K562 (cell line): ENCODE data around the gene SETD3. TPM values are rescaled to one million over a fixed set of nuclear protein-coding genes. Genes with fewer than 3 reads are reported as not detected.

Source experiments
- CGGBP1 ChIP-seq: fragments of 250-450 bp; sonication (Bioruptor Pico); IDR thresholded peaks from 2 replicates; pipeline ENCODE4 v1.9.0; 2021; ENCODE audit warnings: mild to moderate bottlenecking
- DPF2 ChIP-seq: fragments of 450-650 bp; IDR thresholded peaks from 2 replicates; pipeline ENCODE4 v1.6.1; 2016
- ELK3 ChIP-seq: fragments of 450-650 bp; formaldehyde crosslinking; IDR thresholded peaks from 2 replicates; pipeline ENCODE4 v1.4.0; 2020; ENCODE audit warnings: mild to moderate bottlenecking
- FOXJ2 ChIP-seq: fragments of 200-800 bp; sonication (Bioruptor generic); IDR thresholded peaks from 2 replicates; pipeline ENCODE4 v1.6.1; 2016; ENCODE audit warnings: missing genetic modification characterization, missing compliant biosample characterization
- HNRNPH1 ChIP-seq: fragments of 200-400 bp; formaldehyde crosslinking; optimal IDR thresholded peaks from 2 replicates; pipeline ENCODE3; 2017; ENCODE audit warnings: low read depth, mild to moderate bottlenecking, low read length, moderate library complexity
- HOXB6 ChIP-seq: fragments of 250-450 bp; sonication (Bioruptor Pico); IDR thresholded peaks from 2 replicates; pipeline ENCODE4 v1.5.1; 2022; ENCODE audit warnings: mild to moderate bottlenecking, borderline replicate concordance
- HSF4 ChIP-seq: fragments of 250-450 bp; sonication (Bioruptor Pico); IDR thresholded peaks from 2 replicates; pipeline ENCODE4 v2.1.2; 2022; ENCODE audit warnings: mild to moderate bottlenecking, moderate library complexity, borderline replicate concordance
- IRF9 ChIP-seq: fragments of 450-650 bp; IDR thresholded peaks from 2 replicates; pipeline ENCODE4 v1.6.1; 2016; ENCODE audit warnings: missing biosample characterization, missing genetic modification characterization
- MCM2 ChIP-seq: fragments of 450-650 bp; IDR thresholded peaks from 2 replicates; pipeline ENCODE4 v1.6.1; 2017; ENCODE audit warnings: low read depth, mild to moderate bottlenecking
- MLLT1 ChIP-seq, 2 experiments: fragments of 450-650 bp; IDR thresholded peaks; 2 replicates each; pipeline ENCODE4 v1.6.1; 2016
- MTA2 ChIP-seq: fragments of 450-650 bp; IDR thresholded peaks from 2 replicates; pipeline ENCODE4 v1.6.1; 2016; ENCODE audit warnings: low read depth
- NFIC ChIP-seq: fragments of 450-650 bp; IDR thresholded peaks from 2 replicates; pipeline ENCODE4 v1.6.1; 2017; ENCODE audit warnings: mild to moderate bottlenecking, inconsistent platforms
- NFYB ChIP-seq: IDR thresholded peaks from 2 replicates; pipeline ENCODE4 v1.6.1; 2011; ENCODE audit warnings: mild to moderate bottlenecking, moderate library complexity; ENCODE audit not compliant: insufficient read length; ENCODE audit errors: extremely low read depth
- NR2C1 ChIP-seq, 2 experiments: fragments of 450-650 bp; IDR thresholded peaks; 2 replicates each; pipeline ENCODE4 v1.6.1; 2017; ENCODE audit warnings: mild to moderate bottlenecking in 2 of 2, antibody characterized with exemption in 1 of 2, inconsistent platforms in 1 of 2, missing compliant biosample characterization in 1 of 2, missing genetic modification characterization in 1 of 2
- NR2C2 ChIP-seq, 2 experiments: fragments of 200-800 bp in 1 of 2; sonication (Bioruptor generic) in 1 of 2; sonication (generic) in 1 of 2; formaldehyde crosslinking in 1 of 2; IDR thresholded peaks; 2 replicates each; pipeline versions ENCODE4 v1.6.1 to v1.8.0; 2016 to 2022; ENCODE audit warnings: mild to moderate bottlenecking in 1 of 2, missing compliant biosample characterization in 1 of 2, missing genetic modification characterization in 1 of 2, missing genetic modification reagents in 1 of 2
- PTBP1 ChIP-seq: fragments of 200-400 bp; formaldehyde crosslinking; IDR thresholded peaks from 2 replicates; pipeline ENCODE4 v1.6.1; 2017; ENCODE audit warnings: low read depth, low read length
- SMARCC2 ChIP-seq: fragments of 450-650 bp; IDR thresholded peaks from 2 replicates; pipeline ENCODE4 v1.6.1; 2017; ENCODE audit warnings: antibody characterized with exemption, moderate library complexity, mild to moderate bottlenecking, low read depth
- SOX6 ChIP-seq: fragments of 450-650 bp; IDR thresholded peaks from 2 replicates; pipeline ENCODE4 v1.6.1; 2014; ENCODE audit warnings: mild to moderate bottlenecking
- TEAD2 ChIP-seq: fragments of 450-650 bp; IDR thresholded peaks from 2 replicates; pipeline ENCODE4 v1.6.1; 2016; ENCODE audit warnings: missing genetic modification characterization, control low read depth, missing compliant biosample characterization
- THRB ChIP-seq: fragments of 450-650 bp; formaldehyde crosslinking; conservative IDR thresholded peaks from 2 replicates; pipeline ENCODE4 v1.4.0; 2022; ENCODE audit warnings: mild to moderate bottlenecking, missing genetic modification characterization
- ZEB2 ChIP-seq: fragments of 450-650 bp; IDR thresholded peaks from 2 replicates; pipeline ENCODE4 v1.6.1; 2016
- ZNF175 ChIP-seq: fragments of 200-800 bp; sonication (Bioruptor generic); IDR thresholded peaks from 2 replicates; pipeline ENCODE4 v1.6.1; 2016; ENCODE audit warnings: low read depth, mild to moderate bottlenecking, missing genetic modification characterization, missing compliant biosample characterization
- polyA plus RNA-seq, 8 experiments: library from polyadenylated mRNA; depleted of rRNA in 4 of 8; stranded (reverse) in 5 of 8; unstranded in 3 of 8; fragments of >200 nt; fragmentation: Nextera tagmentation in 2 of 8; fragmentation: Illumina TruSeq in 1 of 8; extraction: Ambion mirVana in 2 of 8; extraction: Trizol in 1 of 8; gene quantifications; 2 replicates each; pipeline versions ENCODE4 v1.2.1 to v1.2.3, GENCODE V29; 2011 to 2014; ENCODE audit warnings: inconsistent platforms in 1 of 8, missing spikeins in 1 of 8
- total RNA-seq, 7 experiments: library from RNA; depleted of rRNA in 6 of 7; stranded (reverse); fragments of >200 nt in 6 of 7; fragmentation: Illumina TruSeq in 2 of 7; extraction: Trizol in 2 of 7; gene quantifications; 2 replicates each; pipeline versions ENCODE4 v1.2.1 to v1.2.3, GENCODE V29; 2011 to 2021; ENCODE audit warnings: low replicate concordance in 1 of 7

The SETD3 gene
- total and polyA plus RNA-seq, 9 of the 15 experiments (the other 6 are each of a cell fraction or from before 2014, with no cell fraction given): 8.5 to 35.9 (median 26.5) TPM

GRCh38 chr14:99480917-99481744, 472 bp upstream of the SETD3 start, which contains the start of gene CCNK (continued):
- TF ChIP-seq ELK3 (CRISPR knock-in tag) (no peak), ZNF175 (CRISPR knock-in tag) (no peak), MTA2 (no peak), PTBP1 (no peak), ZEB2 (no peak), NFIC (no peak), NR2C1 (IDR thresholded peaks at IDR 0.05) (no peak), NR2C1 (tag; IDR thresholded peaks at IDR 0.05) (no peak), IRF9 (tag) (no peak), DPF2 (no peak), MLLT1 (IDR thresholded peaks at IDR 0.05) (0 out of 4 replicates have a peak, but pooled peaks of 1 of the 2 experiments have one; percentile 23), MCM2 (no peak), NFYB (peak; percentile 77), SMARCC2 (no peak), NR2C2 (CRISPR knock-in tag; IDR thresholded peaks at IDR 0.05) (no peak), NR2C2 (tag; IDR thresholded peaks at IDR 0.05) (peak; percentile 85), HSF4 (no peak), CGGBP1 (CRISPR knock-in tag) (no peak), HNRNPH1 (no peak), THRB (no peak; the same call in 1 of the 2 replicates), HOXB6 (no peak), TEAD2 (no peak), FOXJ2 (tag) (no peak), SOX6 (no peak)
